ENCODE data around the gene NCR3LG1. TPM values are rescaled to one million over a fixed set of nuclear protein-coding genes. Genes with fewer than 3 reads are reported as not detected.
A peak's percentile ranks its signal among the peaks of the same experiment; 100 is the strongest.

Gene NCR3LG1
- total and polyA plus RNA-seq, 7 experiments from 2014 or later, result 0.70 to 2.9 (median 2.3) TPM; not detected in 2

DNA sequence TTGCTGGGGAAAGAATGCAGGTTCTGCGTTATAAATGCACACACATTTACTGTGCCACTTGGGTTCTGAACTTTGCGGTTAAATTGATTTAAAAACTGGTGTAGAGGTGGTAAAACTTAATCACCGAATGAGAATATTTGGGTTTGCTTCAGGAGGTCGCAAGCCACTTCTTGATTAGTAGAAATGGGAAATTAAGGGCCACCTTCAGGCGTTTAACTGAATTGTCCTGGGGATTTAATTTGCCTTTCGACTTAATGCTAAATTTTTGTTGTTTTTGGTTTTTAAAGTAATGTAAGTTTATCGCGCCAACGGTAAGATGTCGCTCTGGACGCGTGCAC is 459 bp upstream of the NCR3LG1 start:
- DNase-seq (no peak), ATAC-seq (no peak)
- CTCF ChIA-PET, result no interaction called here
- peaks cover 0 to 43% (median 0%) of the 10 kb centered on the region in 5 donors for H3K27me3 Mint-ChIP-seq
- no peaks in the 10 kb centered on the region for H3K9me3 ChIP-seq (ENCODE audit: control insufficient read depth in 2 of 3, low read length in 3 of 3)
- POLR2A ChIA-PET, result no interaction called here
- no peaks in the 10 kb centered on the region for H3K27me3 ChIP-seq (ENCODE audit: control insufficient read depth in 2 of 2, insufficient read depth in 2 of 2, low read length in 2 of 2)
- peaks cover 27 to 31% (median 29%) of the 10 kb centered on the region in 7 donors for H3K4me1 Mint-ChIP-seq
- intact Hi-C loops (cut with micrococcal nuclease), result loop anchor here (2.0 to 10.0 kb wide), 3 partner anchors 16 to 616 kb away; partner anchors contain the start of genes C11orf58 (in 1 of the 2) and RPS13 (in 1 of the 2)
- H3K36me3 ChIP-seq (ENCODE audit: control insufficient read depth in 2 of 3, insufficient read depth in 3 of 3, low read length in 3 of 3), result no peaks in the 10 kb centered on the region
- peaks cover 0 to 1% (median 0%) of the 10 kb centered on the region in 11 donors for H3K9me3 Mint-ChIP-seq
- H3K4me3 Mint-ChIP-seq, result peak overlapping the region; percentile 88 to 95 (median 90)
- peak overlapping the region; percentile 52 to 89 (median 75) for H3K27ac Mint-ChIP-seq
- H3K4me1 ChIP-seq (ENCODE audit: control insufficient read depth in 2 of 2, insufficient read depth in 2 of 2, low read length in 2 of 2), result peaks cover 10% of the 10 kb centered on the region in 2 donors
- H3K36me3 Mint-ChIP-seq, result peaks cover 0 to 15% (median 0%) of the 10 kb centered on the region in 5 donors
- peak overlapping the region; percentile 77 for H3K4me3 ChIP-seq (ENCODE audit: low read length)
- H3K27ac ChIP-seq (ENCODE audit: low read depth, low read length), result peak overlapping the region; percentile 50

DNA sequence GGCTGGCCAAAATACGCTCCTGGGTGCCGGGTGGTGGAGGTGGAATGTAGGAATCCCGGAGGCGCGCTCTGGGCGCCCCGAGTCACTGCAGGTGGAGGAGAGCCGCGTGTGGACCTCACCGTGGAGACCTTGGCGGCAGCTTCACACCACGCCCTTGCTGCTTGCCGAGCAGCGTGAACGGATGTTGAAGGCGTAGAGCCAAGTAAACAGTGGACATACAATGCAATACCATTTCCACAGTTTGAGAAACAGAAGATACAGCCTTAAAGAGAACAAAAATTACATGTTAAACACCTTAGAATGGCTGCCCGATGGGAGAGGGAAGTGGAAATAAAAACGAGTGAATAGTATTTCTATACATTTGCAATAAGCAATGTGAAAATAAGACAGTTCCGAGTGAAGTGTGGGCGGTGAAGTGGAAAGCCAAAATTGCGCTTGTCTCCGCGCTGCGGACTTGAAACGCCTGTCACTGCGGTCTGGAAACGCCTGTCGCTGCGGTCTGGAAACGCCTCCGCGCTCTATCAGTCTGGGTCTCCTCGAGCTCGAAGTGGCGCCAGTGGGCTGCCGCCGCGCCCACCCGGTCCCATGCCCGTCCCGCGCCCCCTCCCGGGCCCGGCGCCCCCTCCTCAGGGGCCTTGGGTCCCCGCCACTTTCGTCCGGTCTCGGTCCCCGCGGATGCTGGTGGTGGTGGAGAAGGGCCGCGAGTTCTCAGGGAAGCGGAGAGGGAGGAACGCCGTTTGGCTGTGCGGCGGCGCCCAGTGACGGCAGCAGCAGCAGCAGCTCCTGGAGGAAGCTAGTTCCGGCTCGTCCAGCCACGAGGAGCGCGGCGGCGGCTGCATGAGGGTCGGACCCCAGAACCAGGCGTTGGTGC is 1.6 kb downstream of the NCR3LG1 start:
- POLR2A ChIA-PET, result interaction anchor here (0.6 to 2.9 kb wide), 7 partner anchors 8 to 1174 kb away, joined by 3 to 17 read pairs (median 4); partner anchors contain the start of genes NUCB2 and TSG101
- ATAC-seq (peak; percentile 33), DNase-seq (peak; percentile 10 to 73 (median 34))
- Histone ChIP-seq H3K4me3 (ENCODE audit: low read length) (peak overlapping the region; percentile 77), H3K27ac (ENCODE audit: low read depth, low read length) (peak overlapping the region; percentile 50), H3K4me1 (ENCODE audit: control insufficient read depth in 2 of 2, insufficient read depth in 2 of 2, low read length in 2 of 2) (peaks cover 10% of the 10 kb centered on the region in 2 donors), H3K9me3 (ENCODE audit: control insufficient read depth in 2 of 3, low read length in 3 of 3) (no peaks in the 10 kb centered on the region), H3K36me3 (ENCODE audit: control insufficient read depth in 2 of 3, insufficient read depth in 3 of 3, low read length in 3 of 3) (no peaks in the 10 kb centered on the region), H3K27me3 (ENCODE audit: control insufficient read depth in 2 of 2, insufficient read depth in 2 of 2, low read length in 2 of 2) (no peaks in the 10 kb centered on the region)
- CTCF ChIA-PET, result interaction anchor here (1.0 to 2.0 kb wide), 3 partner anchors 31 to 123 kb away, joined by 4 to 6 read pairs (median 5); partner anchors contain the start of gene NUCB2
- Mint-ChIP-seq H3K4me1 (peaks cover 27 to 31% (median 29%) of the 10 kb centered on the region in 7 donors), H3K27ac (peak overlapping the region; percentile 34 to 92 (median 77)), H3K36me3 (peaks cover 0 to 13% (median 0%) of the 10 kb centered on the region in 5 donors), H3K4me3 (peak overlapping the region; percentile 88 to 95 (median 90)), H3K27me3 (peaks cover 0 to 48% (median 0%) of the 10 kb centered on the region in 5 donors), H3K9me3 (peaks cover 0 to 5% (median 1%) of the 10 kb centered on the region in 11 donors)
- intact Hi-C loops (cut with micrococcal nuclease), result loop anchor here (1.0 to 10.0 kb wide), 8 partner anchors 32 to 618 kb away; partner anchors contain the start of genes RPS13 (in 2 of the 2), C11orf58 (in 1 of the 2) and NUCB2 (in 1 of the 2)

GRCh38 chr11:17353821-17354600 is 2.4 kb downstream of the NCR3LG1 start:
- ATAC-seq, result no peak

DNA sequence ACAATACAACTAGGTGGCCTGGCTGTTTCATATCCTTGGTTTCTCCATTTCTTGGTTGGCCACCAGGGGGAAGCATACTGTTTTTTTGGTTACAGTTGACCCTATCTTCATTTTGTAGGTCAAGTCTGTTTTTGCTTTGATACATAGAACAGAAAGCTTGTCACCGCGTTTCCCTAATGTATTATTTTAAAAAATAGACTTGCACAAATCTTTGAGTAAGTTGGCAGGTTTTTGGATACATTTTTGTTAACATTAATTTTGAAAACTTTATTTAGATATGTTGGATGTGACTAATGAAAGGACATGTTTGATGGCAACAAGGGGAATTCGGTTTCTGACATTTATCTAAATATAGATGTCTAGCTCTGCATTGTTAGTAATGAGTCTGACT is 3.0 kb downstream of the NCR3LG1 start:
- peaks cover 28 to 31% (median 29%) of the 10 kb centered on the region in 7 donors for H3K4me1 Mint-ChIP-seq
- H3K9me3 Mint-ChIP-seq, result peaks cover 0 to 8% (median 3%) of the 10 kb centered on the region in 11 donors
- no peak overlapping the region for H3K27ac ChIP-seq (ENCODE audit: low read depth, low read length)
- intact Hi-C loops (cut with micrococcal nuclease), result loop anchor here (1.0 to 10.0 kb wide), 6 partner anchors 35 to 620 kb away; partner anchors contain the start of genes C11orf58 (in 1 of the 2) and RPS13 (in 1 of the 2)
- no peak overlapping the region for H3K4me3 ChIP-seq (ENCODE audit: low read length)
- DNase-seq, result peak in 8 of 9 donors; percentile 27 to 55 (median 50)
- H3K27ac Mint-ChIP-seq, result peak overlapping the region in 6 of 9 donors; percentile 29 to 84 (median 60)
- H3K27me3 Mint-ChIP-seq, result peaks cover 0 to 49% (median 0%) of the 10 kb centered on the region in 5 donors
- H3K36me3 Mint-ChIP-seq, result peaks cover 0 to 9% (median 3%) of the 10 kb centered on the region in 5 donors
- no peaks in the 10 kb centered on the region for H3K36me3 ChIP-seq (ENCODE audit: control insufficient read depth in 2 of 3, insufficient read depth in 3 of 3, low read length in 3 of 3)
- H3K4me3 Mint-ChIP-seq, result peak overlapping the region in 9 of 10 donors; percentile 83 to 95 (median 90)
- ChIA-PET CTCF (interaction anchor here (0.7 to 2.0 kb wide), 6 partner anchors 25 to 424 kb away, joined by 3 to 6 read pairs (median 4); no protein-coding TSS in a partner anchor), POLR2A (interaction anchor here (0.6 to 1.9 kb wide), 5 partner anchors 10 to 1172 kb away, joined by 3 to 7 read pairs (median 4); partner anchors contain the start of gene TSG101)
- peak; percentile 43 for ATAC-seq
- peaks cover 10% of the 10 kb centered on the region in 2 donors for H3K4me1 ChIP-seq (ENCODE audit: control insufficient read depth in 2 of 2, insufficient read depth in 2 of 2, low read length in 2 of 2)
- H3K27me3 ChIP-seq (ENCODE audit: control insufficient read depth in 2 of 2, insufficient read depth in 2 of 2, low read length in 2 of 2), result no peaks in the 10 kb centered on the region
- H3K9me3 ChIP-seq (ENCODE audit: control insufficient read depth in 2 of 3, low read length in 3 of 3), result no peaks in the 10 kb centered on the region

More at GRCh38 chr11:17353821-17354600, 2.4 kb downstream of the NCR3LG1 start:
- Histone ChIP-seq H3K27me3 (ENCODE audit: control insufficient read depth in 2 of 2, insufficient read depth in 2 of 2, low read length in 2 of 2) (no peaks in the 10 kb centered on the region), H3K36me3 (ENCODE audit: control insufficient read depth in 2 of 3, insufficient read depth in 3 of 3, low read length in 3 of 3) (no peaks in the 10 kb centered on the region), H3K4me1 (ENCODE audit: control insufficient read depth in 2 of 2, insufficient read depth in 2 of 2, low read length in 2 of 2) (peaks cover 10% of the 10 kb centered on the region in 2 donors), H3K4me3 (ENCODE audit: low read length) (peak overlapping the region; percentile 77), H3K27ac (ENCODE audit: low read depth, low read length) (no peak overlapping the region), H3K9me3 (ENCODE audit: control insufficient read depth in 2 of 3, low read length in 3 of 3) (no peaks in the 10 kb centered on the region)
- peak in 3 of 9 donors; percentile 3 to 14 (median 5) for DNase-seq
- Mint-ChIP-seq H3K27me3 (peaks cover 0 to 50% (median 0%) of the 10 kb centered on the region in 5 donors), H3K4me3 (peak overlapping the region; percentile 88 to 95 (median 90)), H3K9me3 (peaks cover 0 to 5% (median 3%) of the 10 kb centered on the region in 11 donors), H3K27ac (peak overlapping the region; percentile 29 to 85 (median 54)), H3K4me1 (peaks cover 27 to 31% (median 29%) of the 10 kb centered on the region in 7 donors), H3K36me3 (peaks cover 0 to 13% (median 1%) of the 10 kb centered on the region in 5 donors)
- ChIA-PET POLR2A (interaction anchor here (0.6 to 2.9 kb wide), 9 partner anchors 9 to 1173 kb away, joined by 3 to 17 read pairs (median 4); partner anchors contain the start of genes NUCB2 and TSG101), CTCF (interaction anchor here (0.7 to 2.0 kb wide), 7 partner anchors 24 to 423 kb away, joined by 3 to 6 read pairs (median 4); partner anchors contain the start of gene NUCB2)
- intact Hi-C loops (cut with micrococcal nuclease), result loop anchor here (1.0 to 10.0 kb wide), 10 partner anchors 31 to 619 kb away; partner anchors contain the start of genes C11orf58 (in 1 of the 2), NUCB2 (in 1 of the 2) and RPS13 (in 1 of the 2)

GRCh38 chr11:17366495-17366894 is 14.9 kb downstream of the NCR3LG1 start:
- peaks cover 0 to 21% (median 3%) of the 10 kb centered on the region in 3 experiments for H3K9me3 ChIP-seq (ENCODE audit: control insufficient read depth in 2 of 3, low read length in 3 of 3)
- H3K4me1 ChIP-seq (ENCODE audit: control insufficient read depth in 2 of 2, insufficient read depth in 2 of 2, low read length in 2 of 2), result no peaks in the 10 kb centered on the region
- H3K4me3 ChIP-seq (ENCODE audit: low read length), result no peak overlapping the region
- DNase-seq (no peak), ATAC-seq (no peak)
- no peaks in the 10 kb centered on the region for H3K27me3 ChIP-seq (ENCODE audit: control insufficient read depth in 2 of 2, insufficient read depth in 2 of 2, low read length in 2 of 2)
- H3K4me1 Mint-ChIP-seq, result peaks cover 0 to 10% (median 0%) of the 10 kb centered on the region in 7 donors
- no peak overlapping the region for H3K27ac ChIP-seq (ENCODE audit: low read depth, low read length)
- peaks cover 3 to 35% (median 25%) of the 10 kb centered on the region in 11 donors for H3K9me3 Mint-ChIP-seq
- no peak overlapping the region for H3K27ac Mint-ChIP-seq
- peaks cover 0 to 6% (median 0%) of the 10 kb centered on the region in 3 experiments for H3K36me3 ChIP-seq (ENCODE audit: control insufficient read depth in 2 of 3, insufficient read depth in 3 of 3, low read length in 3 of 3)
- intact Hi-C loops (cut with micrococcal nuclease), result no loop called here
- ChIA-PET CTCF (interaction anchor here (1.2 kb wide), 1 partner anchor 11 kb away, joined by 4 read pairs; no protein-coding TSS in a partner anchor), POLR2A (no interaction called here)
- H3K36me3 Mint-ChIP-seq, result peaks cover 28 to 43% (median 39%) of the 10 kb centered on the region in 5 donors
- H3K4me3 Mint-ChIP-seq, result no peak overlapping the region
- H3K27me3 Mint-ChIP-seq, result peaks cover 0 to 9% (median 0%) of the 10 kb centered on the region in 5 donors

Data from naive thymus-derived CD4-positive, alpha-beta T cell (primary cell).